HepG2 (cell line): ENCODE measurements around the gene IGDCC3. TPM values are rescaled to one million over a fixed set of nuclear protein-coding genes. Genes with fewer than 3 reads are reported as not detected.
A peak's percentile ranks its signal among the peaks of the same experiment; 100 is the strongest.

Experiments used
- ATAC-seq: fragments of 200-7000 bp; cut with Tn5 transposase; 3 replicates; pipeline ENCODE4 v1.9.1; 2020; ENCODE audit warnings: mild to moderate bottlenecking, moderate library complexity
- BruUV-seq: library from RNA; stranded (reverse); fragments of 400-500 nt; replicated peaks from 2 replicates; lab custom pipeline; 2021; lab: Mats Ljungman, UMichigan
- CTCF ChIA-PET: fragments of 300-600 bp; formaldehyde crosslinking; extraction: SDS; loops from one replicate; lab custom pipeline; 2021; ENCODE audit warnings: low total read pairs, inconsistent platforms, low intra/inter-chr PET ratio; lab: Yijun Ruan, JAX
- POLR2A ChIA-PET: fragments of 350-600 bp; sonication (Branson Sonifier 250); formaldehyde crosslinking; loops from one replicate; lab custom pipeline; 2020; ENCODE audit warnings: antibody characterized with exemption, inconsistent platforms; lab: Yijun Ruan, JAX
- DNase-seq: peaks from one replicate; pipeline ENCODE4 v3.0.0-alpha.2; 2015; ENCODE audit warnings: low spot score
- FAIRE-seq: peaks from 3 replicates; lab custom pipeline; 2011; peaks lifted over from hg19 to GRCh38; lab: Jason Lieb, UNC
- H2AFZ ChIP-seq: one replicate; pipeline ENCODE4 v1.6.1; 2011; ENCODE audit warnings: low read length, inconsistent platforms
- H3K27ac ChIP-seq: fragments of 300-600 bp; 3 replicates; pipeline ENCODE4 v1.8.0; 2011; ENCODE audit warnings: mixed run types, mild to moderate bottlenecking, mixed read lengths, low read length, inconsistent platforms; ENCODE audit not compliant: insufficient read depth; ENCODE audit errors: extremely low read length
- H3K27me3 ChIP-seq, 2 experiments: fragments of 200-600 bp in 1 of 2; 2 replicates in 1 of 2; 3 replicates in 1 of 2; pipeline versions ENCODE4 v1.6.0 to v1.8.0; 2011; ENCODE audit warnings: low read length in 2 of 2, mild to moderate bottlenecking in 2 of 2, moderate library complexity in 2 of 2, inconsistent platforms in 1 of 2; ENCODE audit not compliant: insufficient read depth in 2 of 2, control insufficient read depth in 1 of 2
- H3K36me3 ChIP-seq, 2 experiments: fragments of 200-600 bp in 1 of 2; replicated peaks in 1 of 2; 2 replicates in 1 of 2; 3 replicates in 1 of 2; pipeline versions ENCODE4 v1.5.1 to v1.8.0; 2011; ENCODE audit warnings: low read length in 2 of 2, inconsistent platforms in 1 of 2; ENCODE audit not compliant: insufficient read depth in 2 of 2, control insufficient read depth in 1 of 2
- H3K4me1 ChIP-seq: 2 replicates; pipeline ENCODE4 v1.5.1; 2012; ENCODE audit warnings: low read length, inconsistent platforms; ENCODE audit not compliant: insufficient read depth
- H3K4me2 ChIP-seq: 2 replicates; pipeline ENCODE4 v1.6.0; 2011; ENCODE audit warnings: low read depth, low read length, inconsistent platforms
- H3K4me3 ChIP-seq, 3 experiments: fragments of 200-600 bp in 1 of 3; sonication (generic), shearing (Covaris generic) in 1 of 3; replicated peaks in 1 of 3; 2 replicates each; pipeline ENCODE4 v1.5.1; 2011 to 2016; ENCODE audit warnings: low read length in 3 of 3, inconsistent platforms in 2 of 3, low read depth in 2 of 3, mild to moderate bottlenecking in 2 of 3, control low read depth in 1 of 3, mixed read lengths in 1 of 3; ENCODE audit not compliant: insufficient read depth in 1 of 3
- H3K79me2 ChIP-seq: one replicate; pipeline ENCODE4 v1.6.1; 2011; ENCODE audit warnings: low read length, inconsistent platforms; ENCODE audit not compliant: insufficient read depth
- H3K9ac ChIP-seq: 2 replicates; pipeline ENCODE4 v1.6.0; 2011; ENCODE audit warnings: mild to moderate bottlenecking, low read depth, low read length, inconsistent platforms; ENCODE audit not compliant: insufficient read depth
- H3K9me3 ChIP-seq: 2 replicates; pipeline ENCODE4 v1.5.1; 2012; ENCODE audit warnings: mild to moderate bottlenecking, low read length
- H4K20me1 ChIP-seq: 2 replicates; pipeline ENCODE4 v1.6.0; 2011; ENCODE audit warnings: inconsistent platforms, mild to moderate bottlenecking, low read length, moderate library complexity; ENCODE audit not compliant: insufficient read depth
- AGO2 ChIP-seq: fragments of 200-400 bp; formaldehyde crosslinking; optimal IDR thresholded peaks from 2 replicates; pipeline ENCODE3; 2017; ENCODE audit warnings: mild to moderate bottlenecking, low read depth, low read length, moderate library complexity
- DNMT1 ChIP-seq: sonication (generic); formaldehyde crosslinking; IDR thresholded peaks from 2 replicates; pipeline ENCODE4 v1.5.1; 2020; ENCODE audit warnings: mild to moderate bottlenecking, missing genetic modification reagents
- KDM1A ChIP-seq: IDR thresholded peaks from 2 replicates; pipeline ENCODE4 v1.6.1; 2016; ENCODE audit warnings: missing compliant biosample characterization
- ZNF530 ChIP-seq: sonication (generic); formaldehyde crosslinking; IDR thresholded peaks from 2 replicates; pipeline ENCODE4 v1.5.0; 2020; ENCODE audit warnings: low read depth, mild to moderate bottlenecking, missing genetic modification reagents
- ZNF577 ChIP-seq: sonication (generic); formaldehyde crosslinking; IDR thresholded peaks from 2 replicates; pipeline ENCODE4 v1.4.0; 2020; ENCODE audit warnings: mild to moderate bottlenecking, low read depth, missing genetic modification reagents, borderline replicate concordance
- ZNF670 ChIP-seq: sonication (generic); formaldehyde crosslinking; IDR thresholded peaks from 2 replicates; pipeline ENCODE4 v1.8.0; 2022; ENCODE audit warnings: mild to moderate bottlenecking, missing genetic modification reagents, borderline replicate concordance
- WGBS: methylation state at CpG from one replicate; pipeline ENCODE4 v1.1.6; 2017; ENCODE audit warnings: low lambda C conversion rate; 5-methylcytosine and 5-hydroxymethylcytosine counted together
- in situ Hi-C: cut with HindIII; loops from 2 replicates; pipeline ENCODE4 v1.10.0; 2017; ENCODE audit warnings: low pct_unique_long_range_greater_than_20kb; ENCODE audit not compliant: extremely low pct_ligation_motif_present
- intact Hi-C: fragments of 100-400 bp; cut with micrococcal nuclease; formaldehyde crosslinking; loops from one replicate; pipeline ENCODE4 v1.10.0; 2022; ENCODE audit not compliant: unreplicated experiment
- polyA plus RNA-seq, 8 experiments: library from polyadenylated mRNA; depleted of rRNA in 3 of 8; stranded (reverse) in 7 of 8; unstranded in 1 of 8; fragments of >200 nt; fragmentation: Illumina TruSeq in 4 of 8; extraction: Trizol in 4 of 8; gene quantifications; 2 replicates each; pipeline versions ENCODE4 v1.2.1 to v1.2.3, GENCODE V29; 2011 to 2016; ENCODE audit warnings: low read depth in 4 of 8, missing spikeins in 1 of 8, mixed read lengths in 1 of 8; ENCODE audit not compliant: insufficient read depth in 1 of 8
- total RNA-seq, 5 experiments: library from RNA; depleted of rRNA; stranded (reverse); fragments of >200 nt; fragmentation: Illumina TruSeq; extraction: Trizol; gene quantifications; 2 replicates each; pipeline ENCODE4 v1.2.3, GENCODE V29; 2016; ENCODE audit warnings: low read depth in 1 of 5
- TF ChIP-seq, protein P1 (sequence below): sonication (generic); formaldehyde crosslinking; IDR thresholded peaks from 2 replicates; pipeline ENCODE4 v1.4.0; 2020; ENCODE audit warnings: missing genetic modification reagents
- TF ChIP-seq, protein P2 (sequence below): sonication (generic); formaldehyde crosslinking; IDR thresholded peaks from 2 replicates; pipeline ENCODE4 v1.4.0; 2020; ENCODE audit warnings: low read depth, missing genetic modification reagents

The IGDCC3 gene
- total and polyA plus RNA-seq, 2 of the 13 experiments (the other 11 are each of a cell fraction or from before 2014, with no cell fraction given) = 30.1 to 51.8 TPM

DNA sequence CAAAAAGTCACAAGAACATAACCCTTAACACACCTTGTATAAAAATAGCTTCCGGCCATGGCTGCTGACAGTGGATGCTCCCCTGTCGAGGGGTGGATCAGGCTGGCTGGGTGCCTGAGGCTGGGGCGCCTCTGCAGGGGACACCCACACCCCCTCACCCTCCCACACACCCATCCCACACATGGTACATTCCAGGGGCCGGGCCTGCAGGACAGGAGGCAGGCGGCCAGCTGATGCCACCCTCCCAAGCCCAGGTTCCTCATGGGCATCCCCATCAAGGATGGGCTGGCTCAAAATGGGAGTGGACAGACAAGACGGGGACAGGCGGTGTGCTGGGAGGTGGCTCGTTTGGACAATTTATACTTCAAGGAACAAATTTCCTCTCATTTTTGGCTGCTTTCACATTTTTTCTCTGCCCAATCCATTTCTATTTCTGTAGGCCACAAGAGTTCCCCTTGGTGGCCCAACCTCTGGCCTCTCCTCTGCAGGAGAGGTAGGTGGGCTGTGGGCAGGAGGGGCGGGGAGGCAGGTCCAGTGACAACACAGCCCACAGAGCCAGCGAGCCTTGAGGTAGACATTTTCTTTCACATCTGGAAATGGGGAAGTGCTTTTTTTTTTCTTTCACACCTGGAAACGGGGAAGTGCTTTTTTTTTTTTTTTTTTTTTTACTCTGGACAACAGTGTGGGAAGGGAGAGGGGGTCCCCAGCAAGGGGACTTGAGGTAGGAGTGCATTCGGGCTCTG is 50.0 kb downstream of the IGDCC3 start:
- no peak for ATAC-seq
- 91% methylated on average over 10 of the region's 12 CpGs for WGBS
- Histone ChIP-seq H3K4me3 (no peak overlapping the region), H3K4me1 (peaks cover 15% of the 10 kb centered on the region), H3K4me2 (no peak overlapping the region), H3K27me3 (no peaks in the 10 kb centered on the region), H3K36me3 (peaks cover 24 to 42% of the 10 kb centered on the region in 2 experiments; a peak in 4 of 5 replicates), H4K20me1 (no peaks in the 10 kb centered on the region), H3K79me2 (no peaks in the 10 kb centered on the region), H3K9ac (no peak overlapping the region), H3K9me3 (no peaks in the 10 kb centered on the region), H2AFZ (no peak overlapping the region), H3K27ac (no peak overlapping the region)
- DNase-seq = no peak
- TF ChIP-seq DNMT1 (no peak), ZNF530 (no peak), ZNF670 (CRISPR knock-in tag) (no peak), AGO2 (peak; percentile 65), ZNF577 (CRISPR knock-in tag) (no peak), KDM1A (CRISPR knock-in tag) (no peak)
- TF ChIP-seq, protein P1, sequence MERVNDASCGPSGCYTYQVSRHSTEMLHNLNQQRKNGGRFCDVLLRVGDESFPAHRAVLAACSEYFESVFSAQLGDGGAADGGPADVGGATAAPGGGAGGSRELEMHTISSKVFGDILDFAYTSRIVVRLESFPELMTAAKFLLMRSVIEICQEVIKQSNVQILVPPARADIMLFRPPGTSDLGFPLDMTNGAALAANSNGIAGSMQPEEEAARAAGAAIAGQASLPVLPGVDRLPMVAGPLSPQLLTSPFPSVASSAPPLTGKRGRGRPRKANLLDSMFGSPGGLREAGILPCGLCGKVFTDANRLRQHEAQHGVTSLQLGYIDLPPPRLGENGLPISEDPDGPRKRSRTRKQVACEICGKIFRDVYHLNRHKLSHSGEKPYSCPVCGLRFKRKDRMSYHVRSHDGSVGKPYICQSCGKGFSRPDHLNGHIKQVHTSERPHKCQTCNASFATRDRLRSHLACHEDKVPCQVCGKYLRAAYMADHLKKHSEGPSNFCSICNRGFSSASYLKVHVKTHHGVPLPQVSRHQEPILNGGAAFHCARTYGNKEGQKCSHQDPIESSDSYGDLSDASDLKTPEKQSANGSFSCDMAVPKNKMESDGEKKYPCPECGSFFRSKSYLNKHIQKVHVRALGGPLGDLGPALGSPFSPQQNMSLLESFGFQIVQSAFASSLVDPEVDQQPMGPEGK (CRISPR knock-in tag) = no peak
- TF ChIP-seq, protein P2, sequence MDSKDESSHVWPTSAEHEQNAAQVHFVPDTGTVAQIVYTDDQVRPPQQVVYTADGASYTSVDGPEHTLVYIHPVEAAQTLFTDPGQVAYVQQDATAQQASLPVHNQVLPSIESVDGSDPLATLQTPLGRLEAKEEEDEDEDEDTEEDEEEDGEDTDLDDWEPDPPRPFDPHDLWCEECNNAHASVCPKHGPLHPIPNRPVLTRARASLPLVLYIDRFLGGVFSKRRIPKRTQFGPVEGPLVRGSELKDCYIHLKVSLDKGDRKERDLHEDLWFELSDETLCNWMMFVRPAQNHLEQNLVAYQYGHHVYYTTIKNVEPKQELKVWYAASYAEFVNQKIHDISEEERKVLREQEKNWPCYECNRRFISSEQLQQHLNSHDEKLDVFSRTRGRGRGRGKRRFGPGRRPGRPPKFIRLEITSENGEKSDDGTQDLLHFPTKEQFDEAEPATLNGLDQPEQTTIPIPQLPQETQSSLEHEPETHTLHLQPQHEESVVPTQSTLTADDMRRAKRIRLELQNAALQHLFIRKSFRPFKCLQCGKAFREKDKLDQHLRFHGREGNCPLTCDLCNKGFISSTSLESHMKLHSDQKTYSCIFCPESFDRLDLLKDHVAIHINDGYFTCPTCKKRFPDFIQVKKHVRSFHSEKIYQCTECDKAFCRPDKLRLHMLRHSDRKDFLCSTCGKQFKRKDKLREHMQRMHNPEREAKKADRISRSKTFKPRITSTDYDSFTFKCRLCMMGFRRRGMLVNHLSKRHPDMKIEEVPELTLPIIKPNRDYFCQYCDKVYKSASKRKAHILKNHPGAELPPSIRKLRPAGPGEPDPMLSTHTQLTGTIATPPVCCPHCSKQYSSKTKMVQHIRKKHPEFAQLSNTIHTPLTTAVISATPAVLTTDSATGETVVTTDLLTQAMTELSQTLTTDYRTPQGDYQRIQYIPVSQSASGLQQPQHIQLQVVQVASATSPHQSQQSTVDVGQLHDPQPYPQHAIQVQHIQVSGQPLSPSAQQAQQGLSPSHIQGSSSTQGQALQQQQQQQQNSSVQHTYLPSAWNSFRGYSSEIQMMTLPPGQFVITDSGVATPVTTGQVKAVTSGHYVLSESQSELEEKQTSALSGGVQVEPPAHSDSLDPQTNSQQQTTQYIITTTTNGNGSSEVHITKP = no peak
- BruUV-seq = TSS peak; percentile 53
- in situ Hi-C loops = no loop called here
- no peak for FAIRE-seq
- POLR2A ChIA-PET = no interaction called here
- CTCF ChIA-PET = no interaction called here
- intact Hi-C loops = no loop called here
